HG03103 (cell line): Measurements from ENCODE around the gene RFX5.
"Not testable (repeated sequence)": the region's sequence is repeated elsewhere in the genome, so short reads cannot be mapped to it uniquely, and the experiment has no call there.

Experiments used
- ATAC-seq: cut with Tn5 transposase; IDR thresholded peaks from one replicate; pipeline ENCODE4 v1.9.1; 2021; ENCODE audit warnings: low read depth; ENCODE audit not compliant: unreplicated experiment

The RFX5 gene

DNA sequence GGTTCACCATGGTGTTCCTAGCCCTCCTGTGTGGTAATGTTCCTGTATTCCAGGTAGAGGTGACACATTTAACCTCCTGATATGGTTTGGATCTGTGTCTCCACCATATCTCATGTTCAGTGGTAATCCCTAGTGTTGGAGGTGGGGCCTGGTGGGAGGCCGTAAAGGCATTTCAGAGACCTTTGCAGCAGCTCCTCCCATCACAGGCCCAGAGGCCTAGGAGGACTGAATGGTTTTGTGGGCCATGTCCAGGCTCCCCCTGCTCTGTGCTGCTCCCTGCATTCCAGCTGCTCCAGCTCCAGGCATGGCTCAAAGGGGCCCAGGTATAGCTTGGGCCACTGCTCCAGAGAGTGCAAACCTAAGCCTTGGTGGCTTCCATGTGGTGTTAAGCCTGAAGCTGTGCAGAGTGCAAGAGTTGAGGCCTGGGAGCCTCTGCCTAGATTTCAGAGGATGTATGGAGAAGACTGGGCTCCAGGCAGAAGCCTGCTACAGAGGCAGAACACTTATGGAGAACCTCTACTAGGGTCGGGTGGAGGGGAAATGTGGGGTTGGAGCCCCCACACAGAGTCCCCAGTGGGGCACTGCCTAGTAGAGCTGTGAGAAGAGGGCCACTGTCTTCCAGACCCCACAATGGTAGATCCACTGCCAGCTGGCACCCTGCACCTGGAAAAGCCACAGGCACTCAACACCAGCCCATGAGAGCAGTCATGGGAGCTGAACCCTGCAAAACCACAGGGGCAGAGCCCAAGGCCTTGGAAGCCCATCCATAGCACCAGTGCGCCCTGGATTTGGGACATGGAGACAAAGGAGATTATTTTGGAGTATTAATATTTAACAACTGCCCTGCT, 15.5 kb upstream of the RFX5 start:
- no peak for ATAC-seq

DNA sequence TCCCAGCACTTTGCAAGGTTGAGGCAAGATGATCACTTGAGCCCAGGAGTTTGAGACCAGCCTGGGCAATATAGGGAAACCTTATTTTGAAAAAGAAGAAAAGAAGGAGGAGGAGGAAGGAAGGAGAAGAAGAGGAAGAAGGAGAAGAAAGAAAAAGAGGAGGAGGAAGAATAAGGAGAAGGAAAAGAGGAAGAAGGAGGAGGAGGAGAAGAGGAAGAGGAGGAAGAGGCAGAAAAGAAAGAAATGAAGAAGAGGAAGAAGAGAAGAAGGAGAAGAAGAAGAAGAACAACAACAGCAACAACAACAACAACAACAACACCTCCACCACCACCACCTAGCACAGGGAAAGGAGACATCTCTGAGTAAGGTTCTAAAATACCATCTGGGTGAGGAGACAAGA, 14.8 kb upstream of the RFX5 start:
- ATAC-seq: no peak

DNA sequence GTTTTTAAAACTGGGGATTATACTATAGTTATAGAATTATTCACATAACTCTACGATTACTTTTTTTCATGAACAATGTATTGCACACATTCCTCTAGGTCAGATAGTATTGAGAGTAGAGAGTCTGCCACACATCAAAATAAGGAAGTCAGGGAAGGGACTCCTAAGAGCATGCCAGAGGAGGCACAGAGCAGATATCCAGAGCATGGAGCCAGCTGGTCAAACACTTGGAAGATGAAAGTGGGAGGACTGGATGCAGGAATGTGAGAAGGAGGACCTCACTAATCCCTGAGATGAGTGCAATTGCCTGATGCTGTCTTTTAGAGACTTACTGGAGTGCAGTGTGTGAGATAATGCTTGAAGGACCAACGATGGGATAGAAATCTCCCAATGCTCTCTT, 9.6 kb upstream of the RFX5 start:
- no peak for ATAC-seq

DNA sequence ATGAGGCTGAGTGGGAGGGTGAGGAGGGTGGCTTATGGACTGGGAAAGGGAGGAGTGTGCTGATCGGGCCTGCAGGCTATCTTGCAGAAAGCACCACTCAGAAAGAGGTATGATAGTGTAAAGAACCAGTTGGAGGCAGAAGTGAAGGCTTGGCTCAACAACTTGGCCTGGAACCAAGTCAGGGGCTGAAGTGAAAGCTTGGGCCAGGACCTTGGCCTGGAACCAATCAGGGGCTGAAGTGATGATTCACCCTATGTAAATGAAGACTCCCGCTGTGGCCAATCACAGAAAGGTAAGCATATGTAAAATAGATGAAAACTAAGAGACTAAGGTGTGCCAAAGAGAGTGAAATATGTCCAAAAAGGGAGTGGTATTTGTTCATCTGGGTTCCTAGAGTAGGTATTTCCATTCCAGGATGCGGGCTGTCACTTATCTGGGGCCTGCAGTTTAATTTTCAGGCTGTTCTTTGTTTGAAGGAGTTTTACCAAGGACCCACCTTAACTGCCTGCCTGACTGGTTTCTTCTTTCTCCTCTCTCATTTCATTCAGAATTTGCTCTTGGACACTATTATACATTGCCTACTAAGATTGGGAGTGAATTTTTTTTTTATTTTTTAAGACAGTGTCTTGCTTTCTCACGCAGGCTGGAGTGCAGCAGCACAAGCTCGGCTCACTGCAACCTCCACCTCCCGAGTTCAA, 5.1 kb upstream of the RFX5 start:
- ATAC-seq: no peak

DNA sequence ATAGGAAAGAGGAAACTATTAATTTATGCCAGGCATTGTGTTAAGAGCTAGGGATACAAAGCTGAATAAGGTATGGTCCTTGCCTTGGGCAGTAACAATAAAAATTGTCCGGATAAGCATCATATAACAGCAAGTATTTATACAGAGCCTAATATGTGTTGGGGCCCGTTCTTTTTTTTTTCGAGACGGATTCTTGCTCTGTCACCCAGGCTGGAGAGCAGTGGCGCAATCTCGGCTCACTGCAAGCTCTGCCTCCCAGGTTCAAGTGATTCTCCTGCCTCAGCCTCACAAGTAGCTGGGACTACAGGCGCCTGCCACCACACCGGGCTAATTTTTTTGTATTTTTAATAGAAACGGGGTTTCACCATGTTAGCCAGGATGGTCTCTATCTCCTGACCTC, 3.3 kb upstream of the RFX5 start:
- ATAC-seq: not testable (repeated sequence)

DNA sequence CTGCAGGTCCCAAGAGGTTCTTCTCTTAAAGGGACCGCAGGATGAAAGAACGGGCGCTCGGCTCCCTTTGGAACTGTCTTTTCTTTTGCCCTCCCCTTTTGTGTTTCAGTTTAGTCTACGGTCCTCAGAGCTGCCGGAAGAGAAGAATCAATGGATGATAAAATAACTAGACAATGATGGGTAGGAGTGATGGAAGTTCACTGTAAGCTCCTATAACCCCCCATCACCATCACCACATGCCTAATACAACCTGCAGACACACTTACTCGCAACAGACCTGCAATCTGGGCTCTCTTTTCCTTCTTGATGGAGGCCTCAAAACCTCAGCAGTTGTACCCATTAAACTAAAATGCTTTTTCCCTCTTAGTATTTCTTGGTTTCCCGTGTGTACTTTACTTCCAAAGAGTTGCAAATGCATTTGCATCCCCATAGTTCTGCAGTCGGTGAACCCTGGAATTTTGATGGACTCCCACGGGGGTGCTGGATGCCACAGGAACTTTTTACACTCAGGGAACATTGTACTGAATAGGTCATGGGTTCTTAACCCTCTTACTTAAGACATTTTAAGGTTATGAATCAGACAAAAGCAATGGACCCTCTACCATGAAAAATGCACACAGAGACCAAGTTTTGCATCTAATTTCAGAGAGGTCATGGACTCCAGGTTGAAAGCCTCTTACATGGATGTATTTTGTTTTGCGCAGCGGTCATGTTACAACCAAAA, 633 bp upstream of the RFX5 start:
- no peak for ATAC-seq

DNA sequence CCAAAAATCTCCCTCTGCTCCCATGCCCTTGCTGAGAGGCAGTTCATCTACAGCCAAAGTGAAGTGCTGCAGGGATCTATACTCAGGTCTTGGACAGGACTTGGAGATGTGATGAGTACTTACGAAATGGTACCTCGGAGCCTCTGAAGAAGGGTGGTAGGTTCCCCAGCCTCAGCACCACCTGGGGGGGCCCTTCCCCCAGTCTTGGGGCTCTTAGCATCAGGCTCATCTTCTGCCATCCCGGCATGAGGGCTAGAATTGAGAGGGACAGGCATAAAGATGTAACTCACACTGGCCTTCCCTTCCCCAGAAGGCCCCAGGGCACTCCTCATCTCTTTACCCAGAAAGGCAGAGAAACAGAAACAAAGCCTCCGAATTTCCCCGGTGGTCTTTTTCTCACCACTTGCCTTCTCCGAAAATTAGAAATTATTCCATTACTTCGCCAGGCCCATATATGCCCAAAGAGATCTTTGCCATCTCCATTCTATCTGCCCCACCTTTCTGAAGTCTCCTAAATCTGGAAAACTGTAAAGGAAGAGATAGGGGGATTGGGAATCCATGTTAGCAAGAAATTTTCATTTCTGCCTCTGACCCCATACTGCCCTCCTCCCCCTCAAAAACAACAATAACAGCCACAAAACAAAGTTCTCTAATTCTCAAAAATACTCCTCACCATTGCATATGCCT, 827 bp downstream of the RFX5 start:
- no peak for ATAC-seq

DNA sequence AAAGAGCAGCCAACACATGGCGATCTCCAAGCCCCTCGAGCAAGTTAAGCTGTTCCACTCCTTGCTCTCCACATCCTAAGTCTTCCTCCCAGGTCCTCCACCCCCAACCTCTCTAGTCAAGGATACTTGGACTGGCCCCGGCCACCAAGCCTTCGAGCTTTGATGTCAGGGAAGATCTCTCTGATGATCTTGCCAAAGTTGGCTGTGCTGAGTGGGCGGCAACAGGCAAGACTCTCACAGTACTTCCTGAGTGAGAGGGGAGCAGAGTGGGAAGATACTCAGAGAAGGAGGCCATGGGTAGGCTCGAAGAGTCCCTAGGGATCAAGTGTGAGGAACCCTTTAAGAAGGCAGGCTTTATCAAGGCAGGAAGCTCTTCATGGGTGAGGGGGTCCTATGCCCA, 2.8 kb downstream of the RFX5 start:
- no peak for ATAC-seq

DNA sequence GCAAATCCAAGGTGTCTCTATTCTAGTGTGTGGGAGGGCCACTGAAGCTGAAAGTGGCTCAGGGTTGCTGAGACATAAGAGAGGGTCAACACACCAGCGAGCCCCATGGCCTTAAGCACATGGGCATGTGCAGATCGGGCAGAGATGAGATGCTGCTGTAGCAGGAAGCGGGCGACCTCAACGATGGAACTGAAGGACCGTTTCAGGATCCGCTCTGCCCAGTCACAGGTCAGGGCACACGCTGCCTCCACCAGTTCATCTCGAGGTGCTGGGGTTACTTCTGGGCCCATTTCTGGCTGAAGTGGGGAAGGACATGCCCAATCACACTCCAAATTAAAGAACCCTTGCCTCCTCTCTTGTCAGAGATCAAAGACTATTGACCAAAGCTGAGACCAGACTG, 3.5 kb downstream of the RFX5 start:
- ATAC-seq: no peak

DNA sequence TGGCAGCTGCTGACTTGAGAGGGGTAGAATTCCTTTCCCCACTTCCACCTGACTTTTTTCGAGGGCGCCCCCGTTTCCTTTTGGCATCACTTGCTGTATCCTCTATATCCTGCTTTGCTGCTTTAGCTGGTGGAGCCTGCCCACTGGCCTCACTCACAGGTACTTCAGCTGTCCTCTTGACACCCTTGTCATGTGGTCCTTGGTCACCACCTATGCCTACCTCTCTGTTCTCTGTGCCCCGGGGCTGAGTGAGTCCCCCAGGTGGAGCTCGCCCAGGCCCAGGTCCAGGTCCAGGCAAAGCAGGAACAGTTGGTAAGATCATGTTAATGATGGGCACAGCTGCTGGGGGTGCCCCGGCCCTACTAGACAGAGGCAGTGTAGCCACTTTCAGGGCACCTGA, 4.5 kb downstream of the RFX5 start:
- ATAC-seq: no peak

DNA sequence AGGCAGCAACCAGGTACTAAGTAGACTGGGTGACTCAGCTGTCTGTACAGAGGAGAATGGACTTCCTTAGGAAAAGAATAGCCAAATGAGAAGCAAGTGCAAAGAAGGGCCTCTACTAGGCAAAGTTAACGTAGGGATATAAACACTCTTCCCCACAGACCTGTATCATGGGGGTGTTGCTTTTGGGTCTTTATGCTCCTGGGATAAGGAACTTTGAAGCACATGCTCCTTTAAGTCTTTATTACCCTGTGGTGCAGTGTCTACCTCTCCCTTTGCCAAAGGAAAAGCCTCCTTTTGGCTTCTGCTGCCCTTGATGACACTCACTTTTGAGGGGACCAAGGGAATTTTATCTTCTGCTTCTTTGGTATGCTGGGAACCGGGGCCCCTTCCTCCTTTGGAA, 5.0 kb downstream of the RFX5 start:
- no peak for ATAC-seq

DNA sequence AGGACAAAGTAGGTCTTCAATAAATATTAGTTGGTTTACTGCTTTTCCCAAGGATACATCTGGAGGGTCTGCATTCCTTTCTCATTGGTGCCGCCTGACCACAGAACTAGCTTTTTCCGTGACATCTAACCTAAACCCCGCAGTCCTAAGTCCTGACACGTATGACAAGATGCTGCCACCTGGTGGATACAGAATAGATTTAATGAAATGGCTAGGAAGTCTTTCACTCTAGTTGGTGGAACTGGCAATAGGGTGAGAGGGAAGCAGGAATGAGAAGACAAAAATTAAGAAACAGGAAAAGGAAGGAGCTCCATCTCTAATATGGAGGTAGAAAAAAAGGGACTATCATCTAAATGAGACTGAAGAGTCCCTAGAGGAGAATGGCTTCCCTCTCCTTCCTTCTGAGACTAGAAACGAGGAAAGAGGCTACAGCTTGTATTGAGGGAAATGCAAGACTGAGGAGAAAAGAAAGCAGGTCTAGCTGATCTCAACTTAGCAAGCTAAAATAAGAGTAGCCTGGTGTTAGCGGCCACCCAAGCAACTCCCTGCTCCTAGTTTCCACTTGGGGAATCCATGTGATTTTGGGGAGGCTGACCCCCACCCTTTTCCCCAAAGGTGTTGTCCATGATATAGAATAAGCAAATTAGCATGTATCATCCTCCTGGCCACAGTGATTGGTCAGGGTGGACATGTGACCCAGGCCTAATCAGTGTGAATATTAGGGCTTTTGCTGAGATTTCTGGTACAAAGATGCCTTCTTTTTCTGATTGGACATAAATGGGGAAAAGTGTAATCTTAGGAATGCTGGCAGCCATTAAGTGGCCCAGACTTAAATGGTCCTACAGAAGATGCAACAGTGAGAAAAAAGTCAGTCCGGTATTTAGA, 5.9 kb downstream of the RFX5 start:
- ATAC-seq: no peak

DNA sequence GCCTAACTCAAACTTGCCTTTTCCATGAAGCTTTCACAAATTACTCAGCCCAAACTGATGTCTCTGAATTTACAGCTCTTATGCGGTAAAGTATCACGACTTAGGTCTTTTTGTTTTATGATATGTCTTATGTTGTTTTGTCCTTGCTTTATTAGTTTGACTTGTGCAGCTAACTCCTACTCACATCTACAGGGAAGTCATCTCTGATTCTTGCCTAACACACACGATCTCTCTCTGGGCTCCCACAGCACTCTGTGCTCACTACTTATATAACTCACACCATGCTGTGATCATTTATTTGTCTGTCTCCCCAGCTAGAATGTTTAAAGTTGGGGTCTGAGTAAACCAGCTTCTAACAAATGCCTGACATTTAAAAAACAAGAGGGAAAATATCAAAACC, 10.5 kb downstream of the RFX5 start:
- ATAC-seq: no peak

DNA sequence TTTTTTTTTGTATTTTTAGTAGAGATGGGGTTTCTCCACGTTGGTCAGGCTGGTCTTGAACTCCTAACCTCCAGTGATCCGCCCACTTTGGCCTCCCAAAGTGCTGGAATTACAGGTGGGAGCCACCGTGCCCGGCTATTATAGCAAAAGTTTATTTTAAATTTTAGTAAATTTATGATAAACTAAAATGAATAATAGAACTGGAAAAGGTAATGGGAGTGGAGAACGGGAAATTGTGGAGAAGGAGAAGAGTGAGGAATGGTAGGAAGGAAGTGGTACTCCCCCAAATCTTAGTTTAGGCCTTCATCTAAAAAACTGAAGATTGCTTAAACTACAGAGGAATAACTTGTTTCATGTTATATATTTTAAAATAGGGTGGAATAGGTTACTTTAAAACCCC, 12.2 kb downstream of the RFX5 start:
- ATAC-seq: no peak

DNA sequence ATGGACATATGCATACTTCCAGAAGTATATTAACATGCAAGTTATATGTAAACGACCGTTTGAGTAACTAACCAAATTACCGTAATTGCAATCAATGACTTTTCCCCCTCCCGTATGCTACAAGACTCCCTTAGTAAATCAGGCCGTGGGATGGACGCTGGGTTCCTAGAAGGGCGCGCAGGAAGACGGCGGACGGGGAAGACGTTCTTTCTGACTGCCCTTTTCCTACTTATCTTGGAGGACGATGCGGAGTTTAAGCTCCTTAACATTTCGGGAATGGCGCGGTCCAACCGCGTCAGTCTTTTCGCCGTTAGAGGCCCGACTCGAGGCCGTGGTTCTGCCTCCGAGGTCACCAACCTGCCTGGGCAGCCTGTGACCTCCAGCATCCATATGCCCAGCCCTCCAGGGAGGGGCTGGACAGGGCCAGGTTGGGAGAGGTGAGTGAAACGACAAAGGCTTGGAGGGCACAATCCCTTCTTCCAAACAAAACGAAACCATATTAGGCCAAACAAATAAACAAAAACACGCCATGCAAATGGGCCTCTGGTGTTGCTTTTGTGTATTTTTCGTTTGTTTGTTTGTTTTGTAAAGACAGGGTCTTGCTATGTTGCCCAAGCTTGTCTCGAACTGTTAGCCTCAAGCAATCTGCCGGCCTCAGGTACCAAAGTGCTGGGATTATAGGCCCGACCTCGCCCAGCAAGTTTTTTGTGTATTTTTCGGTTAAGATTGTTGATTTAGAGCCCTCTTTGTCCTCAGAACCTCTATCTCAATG, 19.0 kb downstream of the RFX5 start:
- ATAC-seq: no peak

DNA sequence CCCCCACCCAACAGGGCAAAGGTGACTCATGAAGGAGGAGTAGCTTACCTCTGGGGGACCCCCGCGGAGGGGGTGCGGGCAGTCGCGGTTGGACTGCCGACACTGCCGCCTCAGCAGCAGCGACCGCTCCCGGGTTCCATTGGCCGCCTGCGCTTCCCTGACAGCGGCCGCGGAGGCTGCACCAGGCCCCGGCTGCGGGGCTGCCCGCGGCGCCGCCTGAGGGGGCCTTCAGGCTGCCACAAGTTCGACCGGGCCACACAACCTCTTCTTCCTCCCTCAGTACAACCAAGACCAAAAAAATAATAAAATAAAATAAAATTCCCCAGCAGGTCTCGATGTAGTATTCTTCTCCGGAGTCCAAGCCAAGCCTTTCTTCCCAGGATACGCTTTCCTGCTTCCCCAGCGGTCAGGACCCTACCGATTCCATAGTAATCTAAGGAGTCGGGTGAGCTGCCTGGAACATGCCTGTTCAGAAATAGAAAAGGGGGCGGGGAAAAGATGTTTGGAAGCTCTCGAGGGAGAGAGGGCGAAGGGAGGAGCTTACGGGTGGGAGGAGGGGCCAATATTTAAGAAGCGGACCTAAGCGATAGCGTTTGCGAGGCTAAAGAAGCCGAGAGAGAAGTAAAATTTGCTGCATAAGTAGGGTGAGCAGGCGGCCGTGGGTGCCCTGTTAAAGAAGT, 19.7 kb downstream of the RFX5 start, which contains the start of gene PI4KB:
PI4KB (minus strand) TSS at position 194 of the 680 bp plus-strand sequence. CDS start 10,935 bp downstream, outside the sequence.
- no peak for ATAC-seq

DNA sequence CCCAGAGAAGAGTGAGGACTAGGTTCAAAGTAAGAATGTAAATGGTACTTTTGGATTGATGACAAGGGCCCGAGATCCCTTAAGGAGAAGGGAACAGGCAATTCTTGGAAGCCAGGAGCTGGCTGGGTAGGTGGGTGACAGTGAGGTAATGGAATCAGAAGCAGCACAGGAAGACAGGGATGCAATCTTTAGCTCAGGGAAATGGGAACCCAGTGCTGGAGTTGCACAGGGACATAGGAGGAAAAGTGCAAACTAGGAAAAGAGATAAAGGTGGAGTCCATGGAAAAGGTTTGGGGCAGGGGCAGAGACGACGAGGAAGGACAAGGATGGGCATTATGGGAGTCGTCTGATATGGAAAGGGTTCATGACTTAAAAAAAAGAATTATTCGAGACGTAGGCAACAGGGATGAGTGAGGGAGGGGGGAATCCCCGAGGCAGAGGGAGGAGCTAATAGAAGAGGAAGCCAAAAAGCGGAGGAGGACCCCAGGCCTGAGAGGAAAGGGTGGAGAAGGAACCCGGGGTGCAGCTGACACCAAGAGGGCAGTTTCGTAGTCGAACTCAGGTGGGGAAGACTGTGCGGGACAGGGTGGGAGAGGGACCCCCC, 20.3 kb downstream of the RFX5 start:
- ATAC-seq: no peak
